ENCODE results near the gene EHD1. TPM values are rescaled to one million over a fixed set of nuclear protein-coding genes. Genes with fewer than 3 reads are reported as not detected.

EHD1 gene
- total RNA-seq, 1 donor from 2014 or later = 19.8 TPM

DNA sequence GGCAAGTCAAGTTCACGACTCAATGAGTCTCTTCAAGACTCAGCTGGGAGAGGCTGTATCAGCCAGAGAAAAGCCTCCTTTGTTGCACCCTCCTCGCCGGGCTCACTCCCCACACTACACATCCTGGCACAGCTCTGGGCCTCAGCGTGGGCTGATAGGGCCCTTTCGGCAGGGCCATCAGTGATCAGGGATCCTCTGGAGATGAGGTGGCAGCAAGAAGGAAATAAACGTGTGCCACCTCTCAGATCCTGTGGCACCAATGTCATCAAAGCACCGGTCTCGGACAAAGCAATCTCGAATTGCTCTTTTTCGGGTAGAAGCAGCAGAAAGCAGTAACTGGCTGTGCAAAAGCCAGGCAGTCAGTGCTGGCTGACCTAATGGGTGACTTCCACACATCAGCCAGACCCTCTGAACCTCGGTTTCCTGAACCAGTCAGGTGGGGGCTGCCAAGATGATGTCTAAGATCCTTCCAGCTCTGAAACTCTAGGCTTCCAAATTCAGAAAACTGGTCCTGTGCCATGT is 2.1 kb downstream of the EHD1 start:
- no peak overlapping the region for H2AFZ ChIP-seq (replicated peaks)
- TF ChIP-seq EZH2 (IDR thresholded peaks at IDR 0.05) = no peak
- TF ChIP-seq, protein P1, sequence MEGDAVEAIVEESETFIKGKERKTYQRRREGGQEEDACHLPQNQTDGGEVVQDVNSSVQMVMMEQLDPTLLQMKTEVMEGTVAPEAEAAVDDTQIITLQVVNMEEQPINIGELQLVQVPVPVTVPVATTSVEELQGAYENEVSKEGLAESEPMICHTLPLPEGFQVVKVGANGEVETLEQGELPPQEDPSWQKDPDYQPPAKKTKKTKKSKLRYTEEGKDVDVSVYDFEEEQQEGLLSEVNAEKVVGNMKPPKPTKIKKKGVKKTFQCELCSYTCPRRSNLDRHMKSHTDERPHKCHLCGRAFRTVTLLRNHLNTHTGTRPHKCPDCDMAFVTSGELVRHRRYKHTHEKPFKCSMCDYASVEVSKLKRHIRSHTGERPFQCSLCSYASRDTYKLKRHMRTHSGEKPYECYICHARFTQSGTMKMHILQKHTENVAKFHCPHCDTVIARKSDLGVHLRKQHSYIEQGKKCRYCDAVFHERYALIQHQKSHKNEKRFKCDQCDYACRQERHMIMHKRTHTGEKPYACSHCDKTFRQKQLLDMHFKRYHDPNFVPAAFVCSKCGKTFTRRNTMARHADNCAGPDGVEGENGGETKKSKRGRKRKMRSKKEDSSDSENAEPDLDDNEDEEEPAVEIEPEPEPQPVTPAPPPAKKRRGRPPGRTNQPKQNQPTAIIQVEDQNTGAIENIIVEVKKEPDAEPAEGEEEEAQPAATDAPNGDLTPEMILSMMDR (IDR thresholded peaks at IDR 0.05) = no peak
- no peak for TF ChIP-seq EZH2phosphoT487 (IDR thresholded peaks at IDR 0.05)
- H3K36me3 ChIP-seq = no peaks in the 10 kb centered on the region
- H3F3A ChIP-seq (ENCODE audit: low read depth) = peaks cover 15% of the 10 kb centered on the region
- peaks cover 6% of the 10 kb centered on the region for H3K36me3 Mint-ChIP-seq
- peaks cover 17% of the 10 kb centered on the region for H3K79me2 ChIP-seq (ENCODE audit: low read depth)
- H3K4me2 ChIP-seq = peak overlapping the region; percentile 88
- no peak for DNase-seq (ENCODE audit: low spot score)
- no peak overlapping the region for H3K27ac Mint-ChIP-seq
- peaks cover 18% of the 10 kb centered on the region for H3K4me1 ChIP-seq
- H3K9ac ChIP-seq = no peak overlapping the region
- H3K9me3 ChIP-seq (ENCODE audit: low read depth) = no peaks in the 10 kb centered on the region
- H4K20me1 ChIP-seq (ENCODE audit: low read depth) = peaks cover 24% of the 10 kb centered on the region
- no peak overlapping the region for H3K4me3 ChIP-seq
- H3K4me3 Mint-ChIP-seq = peak overlapping the region; percentile 98
- H3K27me3 Mint-ChIP-seq (ENCODE audit: insufficient read depth, low read depth) = peaks cover 5% of the 10 kb centered on the region
- no peaks in the 10 kb centered on the region for H3K9me3 Mint-ChIP-seq
- H3K4me1 Mint-ChIP-seq = peaks cover 59% of the 10 kb centered on the region
- no peak overlapping the region for H3K27ac ChIP-seq
- H3K27me3 ChIP-seq = no peaks in the 10 kb centered on the region

DNA sequence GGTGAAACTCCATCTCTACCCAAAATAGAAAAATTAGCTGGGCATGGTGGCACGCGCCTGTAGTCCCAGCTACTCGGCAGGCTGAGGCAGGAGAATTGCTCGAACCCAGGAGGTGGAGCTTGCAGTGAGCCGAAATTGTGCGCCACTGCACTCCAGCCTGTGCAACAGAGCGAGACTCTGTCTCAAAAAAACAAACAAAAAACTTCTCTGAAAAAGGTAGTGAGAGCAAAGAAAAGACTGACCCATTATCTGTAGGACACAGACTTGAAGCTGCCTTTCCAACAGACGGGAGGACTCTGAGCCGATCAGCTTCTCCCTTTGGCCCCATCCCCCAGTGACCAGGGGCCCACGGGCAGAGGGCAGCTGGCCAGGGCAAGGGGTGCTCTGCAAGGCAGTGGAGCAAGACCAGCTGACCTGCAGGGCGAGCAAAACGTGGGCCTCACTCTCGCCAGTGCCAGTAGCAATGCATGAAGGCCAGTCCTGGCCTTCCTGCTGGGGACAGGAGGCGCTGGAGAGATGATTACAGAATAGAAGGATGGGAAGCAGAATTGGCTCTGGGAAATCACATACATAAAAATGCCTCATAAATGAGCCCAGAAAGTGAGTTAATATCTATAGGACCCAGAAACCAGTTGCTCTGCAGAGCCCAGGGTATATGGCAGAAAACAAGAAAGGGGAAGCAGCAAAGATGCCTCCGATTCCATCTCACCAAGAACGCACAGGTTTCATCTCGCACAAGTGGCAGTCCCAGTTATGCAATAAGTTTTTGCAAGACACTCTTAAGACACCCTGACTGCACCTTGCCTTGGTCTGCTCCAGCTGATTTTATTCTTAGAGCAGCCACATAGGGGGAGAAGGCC is 2.8 kb downstream of the EHD1 start:
- H3K36me3 ChIP-seq = no peaks in the 10 kb centered on the region
- H2AFZ ChIP-seq (replicated peaks) = no peak overlapping the region
- no peak overlapping the region for H3K4me2 ChIP-seq
- no peaks in the 10 kb centered on the region for H3K9me3 ChIP-seq (ENCODE audit: low read depth)
- DNase-seq (ENCODE audit: low spot score) = no peak
- H3K27ac ChIP-seq = no peak overlapping the region
- Mint-ChIP-seq H3K27ac (peak overlapping the region; percentile 25), H3K4me3 (peak overlapping the region; percentile 98), H3K9me3 (no peaks in the 10 kb centered on the region), H3K4me1 (peaks cover 62% of the 10 kb centered on the region), H3K27me3 (ENCODE audit: insufficient read depth, low read depth) (peaks cover 5% of the 10 kb centered on the region), H3K36me3 (peaks cover 6% of the 10 kb centered on the region)
- H3K79me2 ChIP-seq (ENCODE audit: low read depth) = peaks cover 17% of the 10 kb centered on the region
- no peak overlapping the region for H3K9ac ChIP-seq
- peaks cover 27% of the 10 kb centered on the region for H4K20me1 ChIP-seq (ENCODE audit: low read depth)
- H3K4me1 ChIP-seq = peaks cover 22% of the 10 kb centered on the region
- no peak overlapping the region for H3K4me3 ChIP-seq
- TF ChIP-seq, protein P1 (IDR thresholded peaks at IDR 0.05) = no peak
- TF ChIP-seq EZH2 (IDR thresholded peaks at IDR 0.05) = no peak
- TF ChIP-seq EZH2phosphoT487 (IDR thresholded peaks at IDR 0.05) = no peak
- H3K27me3 ChIP-seq = no peaks in the 10 kb centered on the region
- peaks cover 15% of the 10 kb centered on the region for H3F3A ChIP-seq (ENCODE audit: low read depth)

DNA sequence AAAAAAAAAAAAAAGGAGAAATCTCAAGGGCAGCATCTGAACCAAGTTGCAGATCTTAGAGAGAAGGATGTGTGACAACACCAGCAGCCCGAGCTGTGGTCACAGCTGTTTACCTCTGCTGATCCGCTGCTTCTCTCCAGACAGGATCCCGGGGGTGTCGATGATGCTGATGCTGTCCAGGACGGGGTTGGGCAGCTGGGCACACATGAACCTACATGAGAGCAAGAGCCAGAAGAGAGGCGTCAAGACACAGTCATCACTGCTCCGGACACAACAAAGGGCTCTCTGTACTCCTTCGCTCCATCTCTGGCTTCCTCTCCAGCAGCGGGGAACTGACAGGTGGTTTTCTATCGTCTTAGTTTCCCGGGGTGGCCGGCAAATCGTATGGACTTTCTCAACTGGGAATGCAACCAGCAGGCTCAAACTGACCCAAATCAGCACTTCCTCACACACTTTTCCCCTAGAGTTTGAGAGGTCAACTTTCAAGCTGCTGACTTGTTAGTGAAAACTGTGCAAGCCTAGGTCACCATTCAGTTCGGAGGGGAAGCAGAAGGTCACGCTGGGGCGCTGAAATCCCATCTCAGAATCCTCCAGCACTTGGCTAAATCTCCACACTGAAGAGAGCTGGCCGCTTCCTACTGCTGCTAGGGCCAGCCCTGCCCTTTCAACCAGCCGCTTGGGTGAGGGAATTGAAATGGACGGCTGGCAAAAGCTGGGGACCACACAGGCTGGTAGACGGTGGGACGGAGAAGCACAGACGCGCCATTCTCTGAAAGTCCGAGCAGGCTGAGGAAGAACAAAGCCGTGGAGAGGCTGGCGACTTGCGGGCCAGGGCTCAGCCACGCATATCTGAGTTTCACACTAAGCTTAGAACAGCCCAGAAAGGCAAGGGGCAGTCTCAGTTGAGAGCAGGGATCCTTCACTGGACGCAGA is 3.8 kb downstream of the EHD1 start:
- no peak overlapping the region for H3K4me3 ChIP-seq
- H2AFZ ChIP-seq (replicated peaks) = no peak overlapping the region
- peak overlapping the region; percentile 98 for H3K4me3 Mint-ChIP-seq
- peaks cover 12% of the 10 kb centered on the region for H3F3A ChIP-seq (ENCODE audit: low read depth)
- no peaks in the 10 kb centered on the region for H3K36me3 ChIP-seq
- H3K9me3 ChIP-seq (ENCODE audit: low read depth) = no peaks in the 10 kb centered on the region
- H4K20me1 ChIP-seq (ENCODE audit: low read depth) = peaks cover 35% of the 10 kb centered on the region
- H3K27ac ChIP-seq = no peak overlapping the region
- H3K9ac ChIP-seq = no peak overlapping the region
- H3K27ac Mint-ChIP-seq = peak overlapping the region; percentile 60
- H3K79me2 ChIP-seq (ENCODE audit: low read depth) = peaks cover 17% of the 10 kb centered on the region
- H3K4me1 ChIP-seq = peaks cover 22% of the 10 kb centered on the region
- TF ChIP-seq EZH2 (IDR thresholded peaks at IDR 0.05) (no peak), EZH2phosphoT487 (IDR thresholded peaks at IDR 0.05) (no peak)
- TF ChIP-seq, protein P1 (IDR thresholded peaks at IDR 0.05) = no peak
- no peaks in the 10 kb centered on the region for H3K9me3 Mint-ChIP-seq
- no peak overlapping the region for H3K4me2 ChIP-seq
- H3K36me3 Mint-ChIP-seq = peaks cover 6% of the 10 kb centered on the region
- peaks cover 61% of the 10 kb centered on the region for H3K4me1 Mint-ChIP-seq
- H3K27me3 ChIP-seq = no peaks in the 10 kb centered on the region
- peak; percentile 37 for DNase-seq (ENCODE audit: low spot score)
- peaks cover 3% of the 10 kb centered on the region for H3K27me3 Mint-ChIP-seq (ENCODE audit: insufficient read depth, low read depth)

All from neural progenitor cell (in vitro differentiated cells).